ENCODE results near the gene ADA.

DNA sequence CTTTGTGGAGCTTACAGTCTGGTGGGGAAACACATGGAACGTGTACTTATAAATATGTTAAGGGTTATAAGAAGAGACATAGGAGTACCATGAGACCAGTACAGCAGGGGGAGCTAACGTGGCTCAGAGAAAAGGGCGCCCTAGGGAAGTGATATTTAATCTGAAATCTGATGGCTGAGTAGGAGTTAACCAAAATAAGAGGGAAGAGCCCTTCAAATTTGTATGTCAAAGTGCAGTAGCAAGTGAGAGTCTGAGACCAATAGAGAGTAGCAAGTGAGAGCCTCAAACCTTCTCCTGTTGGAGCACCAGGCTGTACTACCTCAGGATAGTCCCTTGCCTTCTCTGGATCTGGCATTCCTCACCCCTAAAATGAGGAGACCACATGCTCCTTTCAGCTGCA, 75.2 kb downstream of the ADA start:
- TF ChIP-seq CTCF (IDR thresholded peaks at IDR 0.05) (peak in 4 of 6 experiments; percentile 12 to 36 (median 23)), POLR2AphosphoS5 (IDR thresholded peaks at IDR 0.05) (no peak)
